GM12878 (cell line): ENCODE data around the gene SF3B5. TPM values are rescaled to one million over a fixed set of nuclear protein-coding genes. Genes with fewer than 3 reads are reported as not detected.

Source experiments
- ATAC-seq: fragments of 200-7000 bp; cut with Tn5 transposase; 3 replicates; pipeline ENCODE4 v1.9.1; 2020; ENCODE audit warnings: mild to moderate bottlenecking, moderate library complexity
- BruUV-seq: library from RNA; stranded (reverse); fragments of 400-500 nt; replicated peaks from 2 replicates; lab custom pipeline; 2021; lab: Mats Ljungman, UMichigan
- CTCF ChIA-PET: fragments of 300-600 bp; sonication (Branson Sonifier 250); formaldehyde crosslinking; extraction: SDS; loops from one replicate; lab custom pipeline; 2021; ENCODE audit warnings: inconsistent platforms; lab: Yijun Ruan, JAX
- POLR2A ChIA-PET: fragments of 350-600 bp; formaldehyde crosslinking; extraction: SDS; loops from one replicate; lab custom pipeline; 2021; ENCODE audit warnings: inconsistent platforms; lab: Charles Lee
- RAD21 ChIA-PET: fragments of 300-600 bp; sonication (Branson Sonifier 250); formaldehyde crosslinking; loops from one replicate; lab custom pipeline; 2023; ENCODE audit warnings: antibody characterized with exemption; ENCODE audit not compliant: unreplicated experiment; lab: Charles Lee
- SMC1A ChIA-PET: fragments of 300-600 bp; sonication (Branson Sonifier 250); formaldehyde crosslinking; loops from one replicate; lab custom pipeline; 2023; ENCODE audit not compliant: unreplicated experiment, uncharacterized antibody; lab: Charles Lee
- DNase-seq: peaks from one replicate; pipeline ENCODE4 v3.0.0-alpha.2; 2011; ENCODE audit warnings: low read depth, low spot score
- FAIRE-seq: peaks from 3 replicates; lab custom pipeline; 2011; peaks lifted over from hg19 to GRCh38; lab: Jason Lieb, UNC
- H2AFZ ChIP-seq: 2 replicates; pipeline ENCODE4 v1.6.0; 2011; ENCODE audit warnings: low read depth, low read length, control low read depth; ENCODE audit not compliant: control insufficient read depth
- H3K27ac ChIP-seq: 2 replicates; pipeline ENCODE4 v1.5.1; 2011; ENCODE audit warnings: control low read depth; ENCODE audit not compliant: control insufficient read depth, insufficient read depth
- H3K27me3 ChIP-seq, 2 experiments: replicated peaks in 1 of 2; 2 replicates each; pipeline versions ENCODE4 v1.6.0 to v1.6.1; 2011; ENCODE audit warnings: low read length in 1 of 2; ENCODE audit not compliant: control insufficient read depth in 2 of 2, insufficient read depth in 2 of 2
- H3K36me3 ChIP-seq, 2 experiments: 2 replicates each; pipeline ENCODE4 v1.5.1; 2011; ENCODE audit warnings: low read length in 1 of 2; ENCODE audit not compliant: control insufficient read depth in 2 of 2, insufficient read depth in 2 of 2
- H3K4me1 ChIP-seq: 2 replicates; pipeline ENCODE4 v1.6.1; 2011; ENCODE audit warnings: mild to moderate bottlenecking, low read length, moderate library complexity, mixed read lengths; ENCODE audit not compliant: control insufficient read depth, insufficient read depth
- H3K4me2 ChIP-seq: 2 replicates; pipeline ENCODE4 v1.6.0; 2011; ENCODE audit warnings: control low read depth; ENCODE audit not compliant: control insufficient read depth, insufficient read depth
- H3K4me3 ChIP-seq: fragments of 200-600 bp; sonication (generic); 2 replicates; pipeline ENCODE4 v1.5.1; 2016
- H3K79me2 ChIP-seq: 2 replicates; pipeline ENCODE4 v1.6.0; 2011; ENCODE audit warnings: low read length; ENCODE audit not compliant: control insufficient read depth, insufficient read depth
- H3K9ac ChIP-seq: 2 replicates; pipeline ENCODE4 v1.8.0; 2011; ENCODE audit warnings: low read length, control low read depth, mixed read lengths; ENCODE audit not compliant: control insufficient read depth, insufficient read depth
- H3K9me3 ChIP-seq: replicated peaks from 3 replicates; pipeline ENCODE4 v1.5.1; 2011; ENCODE audit warnings: mild to moderate bottlenecking, low read length; ENCODE audit not compliant: control insufficient read depth, insufficient read depth
- H4K20me1 ChIP-seq: 2 replicates; pipeline ENCODE4 v1.6.0; 2011; ENCODE audit not compliant: control insufficient read depth, insufficient read depth
- ATF7 ChIP-seq: fragments of 450-650 bp; IDR thresholded peaks from 2 replicates; pipeline ENCODE4 v1.6.1; 2016; ENCODE audit warnings: low read depth, mild to moderate bottlenecking
- EGR1 ChIP-seq, 2 experiments: IDR thresholded peaks; 1 replicate in 1 of 2; 2 replicates in 1 of 2; pipeline ENCODE4 v1.6.1; 2011 to 2012; ENCODE audit warnings: low read depth in 2 of 2, low read length in 2 of 2, borderline replicate concordance in 1 of 2, mild to moderate bottlenecking in 1 of 2, moderate library complexity in 1 of 2
- ETV6 ChIP-seq, 2 experiments: fragments of 450-650 bp in 1 of 2; IDR thresholded peaks in 1 of 2; conservative IDR thresholded peaks in 1 of 2; 2 replicates each; pipeline ENCODE4 v1.6.1; 2014; ENCODE audit warnings: antibody characterized with exemption in 1 of 2, borderline replicate concordance in 1 of 2, low read depth in 1 of 2, mild to moderate bottlenecking in 1 of 2, moderate library complexity in 1 of 2
- KAT2A ChIP-seq: conservative IDR thresholded peaks from 2 replicates; pipeline ENCODE4 v1.6.1; 2011; ENCODE audit warnings: low read depth, low read length; ENCODE audit not compliant: control insufficient read depth
- MLLT1 ChIP-seq: fragments of 450-650 bp; IDR thresholded peaks from 2 replicates; pipeline ENCODE4 v1.6.1; 2016; ENCODE audit warnings: mild to moderate bottlenecking
- POLR2AphosphoS5 ChIP-seq: IDR thresholded peaks from 2 replicates; pipeline ENCODE4 v1.6.1; 2011; ENCODE audit warnings: mild to moderate bottlenecking, low read length, inconsistent platforms
- ZBTB4 ChIP-seq: fragments of 450-650 bp; formaldehyde crosslinking; IDR thresholded peaks from 2 replicates; pipeline ENCODE4 v1.4.0; 2022; ENCODE audit warnings: mild to moderate bottlenecking, moderate library complexity
- WGBS: methylation state at CpG from one replicate; pipeline ENCODE4 v1.1.6; 2016; ENCODE audit warnings: low lambda C conversion rate; ENCODE audit not compliant: insufficient replicate concordance, insufficient coverage; ENCODE audit errors: missing lambda C conversion rate; 5-methylcytosine and 5-hydroxymethylcytosine counted together
- in situ Hi-C: fragments of 300-500 bp; cut with MboI; formaldehyde crosslinking; loops from 9 replicates; pipeline ENCODE4 v1.14.3; 2018; ENCODE audit warnings: mixed read lengths
- intact Hi-C: fragments of 100-400 bp; cut with micrococcal nuclease; formaldehyde crosslinking; loops from one replicate; pipeline ENCODE4 v1.14.2; 2022; ENCODE audit not compliant: unreplicated experiment
- polyA plus RNA-seq, 11 experiments: library from polyadenylated mRNA; depleted of rRNA in 4 of 11; unstranded in 6 of 11; stranded (reverse) in 5 of 11; fragments of >200 nt; fragmentation: Nextera tagmentation in 4 of 11; fragmentation: Illumina TruSeq in 1 of 11; extraction: Ambion mirVana in 4 of 11; extraction: Trizol in 1 of 11; gene quantifications; 1 replicate in 1 of 11; 2 replicates in 10 of 11; pipeline versions ENCODE4 v1.2.1 to v1.2.3, GENCODE V29; 2011 to 2016; ENCODE audit warnings: inconsistent platforms in 2 of 11, missing spikeins in 2 of 11, low read depth in 1 of 11
- total RNA-seq, 4 experiments: library from RNA; depleted of rRNA in 3 of 4; stranded (reverse); fragments of >200 nt in 3 of 4; fragmentation: Illumina TruSeq in 1 of 4; extraction: Trizol in 1 of 4; gene quantifications; 2 replicates each; pipeline versions ENCODE4 v1.2.1 to v1.2.3, GENCODE V29; 2013 to 2021
- TF ChIP-seq, protein P1 (sequence below): fragments of 450-650 bp; IDR thresholded peaks from 2 replicates; pipeline ENCODE4 v1.6.1; 2017; ENCODE audit warnings: low read depth, mild to moderate bottlenecking, moderate library complexity
- TF ChIP-seq, protein P2 (sequence below): fragments of 450-650 bp; IDR thresholded peaks from 2 replicates; pipeline ENCODE4 v1.6.1; 2017; ENCODE audit warnings: mild to moderate bottlenecking, moderate library complexity

SF3B5 gene
- total and polyA plus RNA-seq, 10 of the 15 experiments (the other 5 are each of a cell fraction or from before 2014, with no cell fraction given) = 220 to 864 (median 341) TPM

DNA sequence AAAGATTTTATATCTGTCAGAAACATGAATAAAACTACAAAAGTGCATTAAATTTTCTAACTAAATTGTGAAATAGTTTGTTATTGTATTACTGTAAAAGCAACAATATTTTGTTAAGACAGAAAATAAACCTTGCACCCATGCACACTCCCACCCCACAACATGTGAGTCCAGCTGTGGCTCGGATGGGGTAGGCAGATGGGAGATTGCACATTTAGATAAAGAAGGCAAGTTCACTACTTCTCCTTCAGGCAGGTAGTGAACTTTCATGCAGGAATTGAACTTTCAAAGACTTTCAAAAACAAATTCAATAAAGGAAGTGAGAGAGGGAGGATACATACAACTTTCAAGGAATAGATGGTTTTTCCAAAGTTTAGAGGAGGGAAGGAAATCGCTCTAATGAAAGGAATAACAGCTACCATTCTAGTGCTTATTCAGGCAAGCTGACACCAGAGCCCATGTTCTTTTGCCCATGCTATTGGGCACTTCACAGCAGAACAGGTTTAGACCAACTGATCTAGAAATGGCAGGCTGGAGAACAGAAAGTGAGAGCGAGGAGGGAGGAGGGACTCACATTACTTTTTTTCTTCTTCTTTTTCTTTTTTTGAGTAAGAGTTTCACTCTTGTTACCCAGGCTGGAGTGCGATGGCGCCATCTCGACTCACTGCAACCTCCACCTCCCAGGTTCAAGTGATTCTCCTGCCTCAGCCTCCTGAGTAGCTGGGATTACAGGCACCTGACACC, 28.5 kb downstream of the SF3B5 start:
- ChIA-PET RAD21 (interaction anchor here (0.6 to 4.4 kb wide), 10 partner anchors 8 to 127 kb away, joined by 3 to 36 read pairs (median 4); partner anchors contain the start of gene SF3B5), SMC1A (interaction anchor here (0.6 to 4.7 kb wide), 13 partner anchors 8 to 158 kb away, joined by 3 to 54 read pairs (median 4); partner anchors contain the start of gene SF3B5), CTCF (interaction anchor here (1.1 to 3.8 kb wide), 7 partner anchors 8 to 127 kb away, joined by 3 to 17 read pairs (median 8); no protein-coding TSS in a partner anchor), POLR2A (interaction anchor here (0.6 to 5.7 kb wide), 14 partner anchors 8 to 1182 kb away, joined by 3 to 47 read pairs (median 4); partner anchors contain the start of gene STX11)
- peak overlapping the region; percentile 47 for H2AFZ ChIP-seq
- DNase-seq (peak; percentile 76), FAIRE-seq (peak; percentile 71), ATAC-seq (peak; percentile 47)
- H3K4me3 ChIP-seq = peak overlapping the region; percentile 62
- no TSS peak for BruUV-seq
- H3K27ac ChIP-seq = peak overlapping the region; percentile 94
- no peaks in the 10 kb centered on the region for H4K20me1 ChIP-seq
- intact Hi-C loops = no loop called here
- no peaks in the 10 kb centered on the region for H3K36me3 ChIP-seq
- peak overlapping the region; percentile 67 for H3K4me2 ChIP-seq
- H3K4me1 ChIP-seq = peaks cover 10% of the 10 kb centered on the region
- H3K9ac ChIP-seq = peak overlapping the region; percentile 29; the same call in 1 of the 2 replicates
- no peaks in the 10 kb centered on the region for H3K27me3 ChIP-seq
- WGBS = 3% methylated on average over 6 of the region's 6 CpGs
- H3K79me2 ChIP-seq = peaks cover 20% of the 10 kb centered on the region
- in situ Hi-C loops = no loop called here
- H3K9me3 ChIP-seq = no peaks in the 10 kb centered on the region; the same call in 1 of the 3 replicates
- TF ChIP-seq ATF7 (peak; percentile 55; the same call in 1 of the 2 replicates), KAT2A (no peak), MLLT1 (peak; percentile 63), POLR2AphosphoS5 (peak; percentile 56), ETV6 (conservative IDR thresholded peaks at IDR 0.05 in 1 of 2, IDR thresholded peaks at IDR 0.05 in 1 of 2; ENCODE audit: borderline replicate concordance in 1 of 2, low read depth in 1 of 2) (peak in 1 of 2 experiments; percentile 39; a peak in 1 of 4 replicates), EGR1 (IDR thresholded peaks at IDR 0.05; ENCODE audit: borderline replicate concordance in 1 of 2, low read depth in 2 of 2, low read length in 2 of 2) (no peak), ZBTB4 (CRISPR knock-in tag) (no peak)
- TF ChIP-seq, protein P1, sequence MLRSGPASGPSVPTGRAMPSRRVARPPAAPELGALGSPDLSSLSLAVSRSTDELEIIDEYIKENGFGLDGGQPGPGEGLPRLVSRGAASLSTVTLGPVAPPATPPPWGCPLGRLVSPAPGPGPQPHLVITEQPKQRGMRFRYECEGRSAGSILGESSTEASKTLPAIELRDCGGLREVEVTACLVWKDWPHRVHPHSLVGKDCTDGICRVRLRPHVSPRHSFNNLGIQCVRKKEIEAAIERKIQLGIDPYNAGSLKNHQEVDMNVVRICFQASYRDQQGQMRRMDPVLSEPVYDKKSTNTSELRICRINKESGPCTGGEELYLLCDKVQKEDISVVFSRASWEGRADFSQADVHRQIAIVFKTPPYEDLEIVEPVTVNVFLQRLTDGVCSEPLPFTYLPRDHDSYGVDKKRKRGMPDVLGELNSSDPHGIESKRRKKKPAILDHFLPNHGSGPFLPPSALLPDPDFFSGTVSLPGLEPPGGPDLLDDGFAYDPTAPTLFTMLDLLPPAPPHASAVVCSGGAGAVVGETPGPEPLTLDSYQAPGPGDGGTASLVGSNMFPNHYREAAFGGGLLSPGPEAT = peak; percentile 82
- TF ChIP-seq, protein P2, sequence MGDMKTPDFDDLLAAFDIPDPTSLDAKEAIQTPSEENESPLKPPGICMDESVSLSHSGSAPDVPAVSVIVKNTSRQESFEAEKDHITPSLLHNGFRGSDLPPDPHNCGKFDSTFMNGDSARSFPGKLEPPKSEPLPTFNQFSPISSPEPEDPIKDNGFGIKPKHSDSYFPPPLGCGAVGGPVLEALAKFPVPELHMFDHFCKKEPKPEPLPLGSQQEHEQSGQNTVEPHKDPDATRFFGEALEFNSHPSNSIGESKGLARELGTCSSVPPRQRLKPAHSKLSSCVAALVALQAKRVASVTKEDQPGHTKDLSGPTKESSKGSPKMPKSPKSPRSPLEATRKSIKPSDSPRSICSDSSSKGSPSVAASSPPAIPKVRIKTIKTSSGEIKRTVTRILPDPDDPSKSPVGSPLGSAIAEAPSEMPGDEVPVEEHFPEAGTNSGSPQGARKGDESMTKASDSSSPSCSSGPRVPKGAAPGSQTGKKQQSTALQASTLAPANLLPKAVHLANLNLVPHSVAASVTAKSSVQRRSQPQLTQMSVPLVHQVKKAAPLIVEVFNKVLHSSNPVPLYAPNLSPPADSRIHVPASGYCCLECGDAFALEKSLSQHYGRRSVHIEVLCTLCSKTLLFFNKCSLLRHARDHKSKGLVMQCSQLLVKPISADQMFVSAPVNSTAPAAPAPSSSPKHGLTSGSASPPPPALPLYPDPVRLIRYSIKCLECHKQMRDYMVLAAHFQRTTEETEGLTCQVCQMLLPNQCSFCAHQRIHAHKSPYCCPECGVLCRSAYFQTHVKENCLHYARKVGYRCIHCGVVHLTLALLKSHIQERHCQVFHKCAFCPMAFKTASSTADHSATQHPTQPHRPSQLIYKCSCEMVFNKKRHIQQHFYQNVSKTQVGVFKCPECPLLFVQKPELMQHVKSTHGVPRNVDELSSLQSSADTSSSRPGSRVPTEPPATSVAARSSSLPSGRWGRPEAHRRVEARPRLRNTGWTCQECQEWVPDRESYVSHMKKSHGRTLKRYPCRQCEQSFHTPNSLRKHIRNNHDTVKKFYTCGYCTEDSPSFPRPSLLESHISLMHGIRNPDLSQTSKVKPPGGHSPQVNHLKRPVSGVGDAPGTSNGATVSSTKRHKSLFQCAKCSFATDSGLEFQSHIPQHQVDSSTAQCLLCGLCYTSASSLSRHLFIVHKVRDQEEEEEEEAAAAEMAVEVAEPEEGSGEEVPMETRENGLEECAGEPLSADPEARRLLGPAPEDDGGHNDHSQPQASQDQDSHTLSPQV = no peak
